Lung (tissue), 12 donors: Measurements from ENCODE around the gene IRF8. TPM values are rescaled to one million over a fixed set of nuclear protein-coding genes. Genes with fewer than 3 reads are reported as not detected.

ENCODE experiments used
- ATAC-seq: fragments of 200-7000 bp; cut with Tn5 transposase; one replicate; pipeline ENCODE4 v1.9.1; 2020; ENCODE audit warnings: moderate number of reproducible peaks; ENCODE audit not compliant: insufficient read depth, low FRiP score
- DNase-seq, 3 donors: peaks; one replicate each; pipeline ENCODE4 v3.0.0-alpha.2; 2013 to 2017
- H3K27ac ChIP-seq, 2 donors: one replicate each; pipeline ENCODE4 v1.5.1; 2013; ENCODE audit warnings: mild to moderate bottlenecking in 2 of 2, moderate library complexity in 2 of 2, control low read depth in 1 of 2, inconsistent platforms in 1 of 2, low read depth in 1 of 2, low read length in 1 of 2
- H3K27me3 ChIP-seq, 3 donors: one replicate each; pipeline ENCODE4 v1.5.1; 2013; ENCODE audit warnings: low read length in 2 of 3; ENCODE audit not compliant: control insufficient read depth in 3 of 3, insufficient read depth in 3 of 3
- H3K36me3 ChIP-seq, 4 donors: one replicate each; pipeline ENCODE4 v1.5.1; 2013; ENCODE audit warnings: low read length in 4 of 4, mild to moderate bottlenecking in 1 of 4, moderate library complexity in 1 of 4; ENCODE audit not compliant: control insufficient read depth in 4 of 4, insufficient read depth in 4 of 4
- H3K4me1 ChIP-seq, 5 donors: one replicate each; pipeline ENCODE4 v1.5.1; 2013; ENCODE audit warnings: low read length in 5 of 5, mild to moderate bottlenecking in 2 of 5, moderate library complexity in 1 of 5; ENCODE audit not compliant: control insufficient read depth in 5 of 5, insufficient read depth in 5 of 5
- H3K4me3 ChIP-seq: one replicate; pipeline ENCODE4 v1.5.1; 2013; ENCODE audit warnings: mild to moderate bottlenecking, control low read depth, moderate library complexity
- H3K9ac ChIP-seq, 2 donors: one replicate each; pipeline ENCODE4 v1.5.1; 2013; ENCODE audit warnings: low read length in 2 of 2, control low read depth in 1 of 2; ENCODE audit not compliant: insufficient read depth in 1 of 2
- H3K9me3 ChIP-seq, 4 donors: one replicate each; pipeline ENCODE4 v1.5.1; 2013; ENCODE audit warnings: low read length in 3 of 4, mild to moderate bottlenecking in 1 of 4, moderate library complexity in 1 of 4; ENCODE audit not compliant: control insufficient read depth in 4 of 4, insufficient read depth in 3 of 4
- WGBS, 2 donors: extraction: QIAGEN DNeasy Blood & Tissue Kit; methylation state at CpG; one replicate each; pipeline ENCODE4 v1.1.7; 2013; 5-methylcytosine and 5-hydroxymethylcytosine counted together
- polyA plus RNA-seq, 2 donors: library from polyadenylated mRNA; stranded (reverse); fragments of 200-250 nt; gene quantifications; one replicate each; pipeline ENCODE4 v1.2.1, GENCODE V29; 2013
- total RNA-seq, 2 donors: library from RNA; depleted of rRNA in 1 of 2; stranded (reverse); fragments of >200 nt in 1 of 2; gene quantifications; one replicate each; pipeline ENCODE4 v1.2.1, GENCODE V29; 2014 to 2021
- TF ChIP-seq, protein P1 (sequence below): IDR thresholded peaks from 2 replicates; pipeline ENCODE4 v1.5.1; 2012; ENCODE audit warnings: mild to moderate bottlenecking; ENCODE audit errors: control extremely low read depth, extremely low read depth
- donor health status: control.
- donor health status: control.
- donor health status: Bipolar disorder and iron deficiency.
- donor health status: healthy.
- donor health status: DM: yes; HTN: yes; CAD: no.

IRF8 gene
- total and polyA plus RNA-seq, 4 donors, result 7.3 to 48.3 (median 37.0) TPM

DNA sequence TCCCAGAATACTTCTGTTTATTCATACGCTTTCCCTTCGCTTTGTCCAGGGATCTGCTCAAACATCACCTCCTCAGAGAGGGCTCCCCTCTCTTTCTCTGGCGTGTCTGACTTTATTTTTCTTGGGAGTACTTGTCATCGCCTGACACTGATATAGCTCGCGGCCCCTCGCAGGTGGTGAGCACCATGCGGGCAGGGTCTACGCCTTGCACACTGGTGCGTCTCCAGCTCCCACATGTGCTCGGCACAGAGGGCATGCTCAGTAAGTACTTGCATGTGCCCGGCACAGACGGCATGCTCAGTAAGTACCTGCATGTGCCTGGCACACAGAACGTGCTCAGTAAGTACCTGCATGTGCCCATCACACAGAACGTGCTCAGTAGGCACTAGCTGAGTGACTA, 57.5 kb downstream of the IRF8 start:
- Histone ChIP-seq H3K36me3 (no peaks in the 10 kb centered on the region), H3K4me3 (no peak overlapping the region), H3K27me3 (no peaks in the 10 kb centered on the region), H3K4me1 (no peaks in the 10 kb centered on the region), H3K27ac (no peak overlapping the region), H3K9ac (no peak overlapping the region), H3K9me3 (no peaks in the 10 kb centered on the region)
- ATAC-seq (no peak), DNase-seq (no peak)
- 91 to 93% methylated on average over 15 of the region's 15 CpGs for WGBS, 2 donors
- TF ChIP-seq, protein P1, sequence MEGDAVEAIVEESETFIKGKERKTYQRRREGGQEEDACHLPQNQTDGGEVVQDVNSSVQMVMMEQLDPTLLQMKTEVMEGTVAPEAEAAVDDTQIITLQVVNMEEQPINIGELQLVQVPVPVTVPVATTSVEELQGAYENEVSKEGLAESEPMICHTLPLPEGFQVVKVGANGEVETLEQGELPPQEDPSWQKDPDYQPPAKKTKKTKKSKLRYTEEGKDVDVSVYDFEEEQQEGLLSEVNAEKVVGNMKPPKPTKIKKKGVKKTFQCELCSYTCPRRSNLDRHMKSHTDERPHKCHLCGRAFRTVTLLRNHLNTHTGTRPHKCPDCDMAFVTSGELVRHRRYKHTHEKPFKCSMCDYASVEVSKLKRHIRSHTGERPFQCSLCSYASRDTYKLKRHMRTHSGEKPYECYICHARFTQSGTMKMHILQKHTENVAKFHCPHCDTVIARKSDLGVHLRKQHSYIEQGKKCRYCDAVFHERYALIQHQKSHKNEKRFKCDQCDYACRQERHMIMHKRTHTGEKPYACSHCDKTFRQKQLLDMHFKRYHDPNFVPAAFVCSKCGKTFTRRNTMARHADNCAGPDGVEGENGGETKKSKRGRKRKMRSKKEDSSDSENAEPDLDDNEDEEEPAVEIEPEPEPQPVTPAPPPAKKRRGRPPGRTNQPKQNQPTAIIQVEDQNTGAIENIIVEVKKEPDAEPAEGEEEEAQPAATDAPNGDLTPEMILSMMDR, result no peak

DNA sequence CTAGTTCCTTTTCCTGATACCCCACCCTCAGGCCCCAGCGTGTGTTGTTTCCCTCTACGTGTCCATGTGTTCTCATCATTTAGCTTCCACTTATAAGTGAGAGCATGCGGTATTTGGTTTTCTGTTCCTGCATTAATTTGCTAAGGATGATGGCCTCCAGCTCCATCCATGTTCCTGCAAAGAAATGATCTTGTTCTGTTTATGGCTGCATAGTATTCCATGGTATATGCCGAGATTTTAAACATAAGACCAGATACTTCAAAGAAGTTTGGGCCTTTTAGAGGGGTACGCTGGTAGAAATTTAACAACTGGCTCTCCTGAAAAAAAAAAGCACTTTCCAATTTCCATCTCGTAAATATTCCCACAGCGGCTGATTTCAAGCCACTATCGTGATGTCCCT, 59.8 kb downstream of the IRF8 start:
- H3K9me3 ChIP-seq, result no peaks in the 10 kb centered on the region
- ATAC-seq (no peak), DNase-seq (no peak)
- no peak overlapping the region for H3K27ac ChIP-seq
- H3K9ac ChIP-seq, result no peak overlapping the region
- whole genome bisulfite sequencing, 2 donors, result 94 to 97% methylated on average over 8 of the region's 8 CpGs
- TF ChIP-seq, protein P1, result no peak
- no peaks in the 10 kb centered on the region for H3K36me3 ChIP-seq
- H3K4me1 ChIP-seq, result peaks cover 0 to 10% (median 0%) of the 10 kb centered on the region in 5 donors
- no peak overlapping the region for H3K4me3 ChIP-seq
- H3K27me3 ChIP-seq, result no peaks in the 10 kb centered on the region

DNA sequence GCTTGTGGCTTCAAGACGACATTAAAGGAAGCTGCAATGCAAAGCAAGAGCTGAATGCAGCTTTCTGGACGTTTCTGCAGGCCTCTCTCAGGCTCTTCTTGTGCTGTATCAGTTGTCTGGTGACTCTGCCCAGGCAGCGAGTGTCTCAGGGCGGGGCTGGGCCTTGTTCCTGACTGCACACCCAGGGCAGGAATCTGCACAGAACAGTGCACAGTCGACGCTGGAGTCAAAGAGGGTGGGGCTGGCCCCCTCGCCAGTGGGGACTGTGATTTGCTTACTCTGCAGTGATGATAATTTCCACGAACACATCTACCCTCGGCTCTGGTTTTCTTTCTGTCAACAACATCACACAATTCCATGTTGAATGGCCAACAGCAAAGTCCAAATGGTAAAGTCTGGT, 60.7 kb downstream of the IRF8 start:
- TF ChIP-seq, protein P1, result no peak
- H3K27ac ChIP-seq, result no peak overlapping the region
- WGBS, 2 donors, result 68 to 71% methylated on average over 9 of the region's 9 CpGs
- no peak overlapping the region for H3K4me3 ChIP-seq
- ATAC-seq (no peak), DNase-seq (no peak)
- no peaks in the 10 kb centered on the region for H3K27me3 ChIP-seq
- H3K9me3 ChIP-seq, result no peaks in the 10 kb centered on the region
- no peak overlapping the region for H3K9ac ChIP-seq
- H3K36me3 ChIP-seq, result no peaks in the 10 kb centered on the region
- peaks cover 0 to 14% (median 0%) of the 10 kb centered on the region in 5 donors for H3K4me1 ChIP-seq

DNA sequence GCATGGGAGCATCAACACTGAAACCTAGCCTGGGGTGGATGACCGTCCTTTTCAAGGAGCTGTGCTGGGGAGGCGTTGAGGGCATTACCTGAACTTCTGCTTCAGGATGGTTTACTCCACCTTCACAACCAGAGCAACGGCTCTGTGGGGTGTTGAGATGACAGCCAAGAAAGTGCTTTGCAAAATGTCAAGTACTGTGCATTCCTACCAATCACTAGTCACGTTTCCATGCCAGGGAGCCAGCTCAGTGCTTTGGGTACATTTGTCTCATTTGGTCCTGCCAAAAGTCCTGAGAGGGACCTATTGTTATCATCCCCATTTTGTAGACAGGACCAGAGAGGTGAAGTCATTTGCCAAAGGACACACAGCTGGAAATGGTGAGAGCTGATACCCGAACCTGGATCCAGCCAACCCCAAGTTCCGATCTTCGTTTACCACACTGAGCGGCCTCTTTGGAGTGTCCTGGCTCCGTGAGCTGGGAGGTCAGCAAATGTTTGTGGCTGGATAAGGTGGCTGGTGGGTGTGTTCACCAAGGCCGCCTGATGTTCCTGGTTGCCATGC, 61.6 kb downstream of the IRF8 start:
- H3K4me3 ChIP-seq, result no peak overlapping the region

More for the DNA sequence above, 61.6 kb downstream of the IRF8 start:
- Histone ChIP-seq H3K36me3 (no peaks in the 10 kb centered on the region), H3K27me3 (no peaks in the 10 kb centered on the region), H3K4me1 (peaks cover 0 to 14% (median 0%) of the 10 kb centered on the region in 5 donors), H3K9ac (no peak overlapping the region), H3K27ac (no peak overlapping the region), H3K9me3 (no peaks in the 10 kb centered on the region)
- DNase-seq (no peak), ATAC-seq (no peak)
- TF ChIP-seq, protein P1, result no peak
- WGBS, 2 donors, result 67 to 74% methylated on average over 10 of the region's 10 CpGs
